Mucosa of gallbladder (tissue), 1 donor: ENCODE measurements around the gene CXCL17. TPM values are rescaled to one million over a fixed set of nuclear protein-coding genes. Genes with fewer than 3 reads are reported as not detected.

ENCODE experiments used
- DNase-seq: peaks from one replicate; pipeline ENCODE4 v3.0.0-alpha.2; 2020; ENCODE audit warnings: low spot score
- total RNA-seq: library from RNA; stranded (reverse); gene quantifications from one replicate; pipeline ENCODE4 v1.2.1, GENCODE V29; 2021
- donor health status: DM: no; HTN: no; CAD: no.

CXCL17 gene
- total RNA-seq, 1 donor from 2014 or later = 2.1 TPM

DNA sequence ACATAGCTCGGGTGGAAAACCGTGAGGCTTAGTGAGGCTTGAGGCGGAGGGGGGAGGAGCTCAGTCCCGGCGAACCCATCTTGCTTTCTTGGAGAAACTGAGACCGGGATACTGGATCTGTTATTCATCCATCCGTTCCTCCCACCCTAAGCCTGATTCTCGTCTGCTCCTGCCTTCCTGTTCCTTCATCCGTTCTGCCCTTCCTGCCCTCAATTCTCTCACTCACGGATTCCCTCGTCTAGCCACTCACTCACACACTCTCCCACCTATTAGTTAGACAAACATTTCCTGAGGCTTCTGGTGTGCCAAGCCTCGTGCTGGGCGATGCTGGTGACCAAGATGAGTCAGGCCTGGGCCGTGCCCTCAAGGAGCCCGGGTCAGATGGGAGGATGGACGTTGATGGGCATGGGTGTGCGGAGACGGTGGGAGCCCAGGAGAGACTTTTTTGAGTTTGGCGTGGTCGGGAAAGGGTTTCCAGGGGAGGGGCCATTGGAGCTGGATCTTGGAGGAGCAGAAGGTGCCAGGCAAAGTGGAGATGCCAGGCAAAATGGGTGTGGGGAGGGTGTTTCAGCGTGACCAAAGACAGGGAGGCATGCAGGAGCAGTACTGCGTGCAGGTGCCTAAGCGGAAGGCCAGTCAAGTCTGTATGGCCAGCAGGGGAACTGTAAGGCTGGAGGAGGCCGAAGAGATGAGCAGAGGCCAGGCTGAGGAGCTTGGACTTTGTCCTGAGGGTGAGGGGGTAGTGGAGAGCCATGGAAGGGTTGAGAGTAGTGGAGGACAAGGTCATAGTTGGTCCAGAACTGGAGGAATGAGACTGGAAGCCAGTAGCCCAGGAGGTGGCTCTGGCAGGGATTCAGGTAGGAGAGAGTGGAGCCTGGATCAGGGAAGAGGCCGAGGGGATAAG, 45.2 kb downstream of the CXCL17 start:
- DNase-seq = no peak

DNA sequence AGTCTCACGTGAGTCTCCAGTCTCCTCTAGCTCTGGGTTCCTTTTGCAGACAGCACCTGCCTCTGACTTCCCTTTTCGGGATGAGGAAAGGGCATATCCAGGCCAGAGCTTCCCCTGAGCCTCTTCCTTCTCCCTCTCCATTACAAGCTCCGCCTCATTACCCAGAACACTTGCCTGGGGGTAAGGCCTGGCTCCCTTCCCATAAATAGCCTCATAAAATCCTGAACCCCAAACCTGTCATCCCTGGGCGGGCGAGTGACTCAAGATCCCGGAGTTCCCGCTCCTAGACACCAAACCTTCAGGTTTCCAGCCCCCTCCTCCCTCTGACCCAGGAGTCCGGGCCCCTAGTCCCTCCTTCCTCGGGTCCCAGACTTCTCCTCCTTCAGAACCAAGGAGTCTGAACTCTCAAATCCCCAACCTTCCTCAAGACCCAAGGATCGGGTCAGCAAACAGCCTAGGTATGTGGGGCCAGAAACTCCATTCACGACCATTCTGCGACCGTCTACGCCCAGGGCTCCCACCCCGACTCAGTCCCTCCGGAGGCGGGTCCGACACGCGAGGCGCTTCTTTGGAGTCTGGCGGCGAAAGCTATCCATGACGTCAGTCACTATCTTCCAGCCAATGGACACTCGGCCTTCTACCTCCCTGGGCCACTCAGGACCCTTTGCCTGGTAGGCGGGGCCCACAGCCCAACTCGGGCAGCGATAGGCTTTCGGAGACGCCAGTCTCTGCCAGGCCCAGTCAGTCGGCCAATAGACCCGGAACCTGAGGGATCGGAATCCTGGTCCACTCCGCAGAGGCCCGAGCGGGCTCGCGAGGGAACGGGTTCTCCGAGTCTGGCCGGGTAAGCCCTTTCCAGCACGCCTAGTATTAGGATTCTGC, 46.1 kb downstream of the CXCL17 start:
- DNase-seq = peak; percentile 99

DNA sequence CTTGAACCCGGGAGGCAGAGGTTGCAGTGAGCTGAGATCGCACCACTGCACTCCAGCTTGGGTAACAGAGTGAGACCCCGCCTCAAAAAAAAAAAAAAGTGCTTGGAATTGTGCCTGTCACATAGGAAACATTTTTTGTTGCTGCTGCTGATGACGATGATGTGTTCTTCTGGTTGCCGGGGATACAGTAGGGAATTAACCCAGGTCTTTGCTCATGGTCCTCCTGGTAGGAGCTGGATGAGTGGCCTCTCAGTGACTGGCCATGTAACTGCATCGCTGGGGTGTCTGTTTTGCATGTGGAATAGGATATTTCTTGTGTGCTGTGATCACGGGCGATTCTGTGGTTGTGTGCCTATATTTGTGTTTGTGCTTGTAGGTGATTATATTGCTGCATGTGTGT, 48.0 kb downstream of the CXCL17 start:
- DNase-seq = no peak

DNA sequence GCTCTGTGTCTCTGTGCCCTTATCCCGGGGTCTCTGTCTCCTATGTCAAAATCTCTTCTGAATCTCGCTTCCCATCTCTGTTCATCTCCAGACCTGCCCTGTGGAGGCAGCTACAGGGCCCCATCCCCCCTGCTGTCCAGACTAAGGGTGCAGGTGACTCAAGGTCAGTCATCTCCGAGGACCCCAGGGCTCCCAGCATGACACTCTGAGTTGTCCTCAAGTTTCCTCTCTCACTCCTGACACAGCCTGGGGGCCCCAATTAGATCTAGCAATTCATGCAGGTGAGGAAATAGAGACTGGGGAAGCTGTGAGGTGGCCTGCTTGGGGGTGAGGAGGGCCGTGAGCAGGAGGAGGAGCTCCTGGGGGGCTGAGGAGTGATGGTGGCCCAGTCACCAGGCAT, 50.6 kb downstream of the CXCL17 start:
- no peak for DNase-seq

DNA sequence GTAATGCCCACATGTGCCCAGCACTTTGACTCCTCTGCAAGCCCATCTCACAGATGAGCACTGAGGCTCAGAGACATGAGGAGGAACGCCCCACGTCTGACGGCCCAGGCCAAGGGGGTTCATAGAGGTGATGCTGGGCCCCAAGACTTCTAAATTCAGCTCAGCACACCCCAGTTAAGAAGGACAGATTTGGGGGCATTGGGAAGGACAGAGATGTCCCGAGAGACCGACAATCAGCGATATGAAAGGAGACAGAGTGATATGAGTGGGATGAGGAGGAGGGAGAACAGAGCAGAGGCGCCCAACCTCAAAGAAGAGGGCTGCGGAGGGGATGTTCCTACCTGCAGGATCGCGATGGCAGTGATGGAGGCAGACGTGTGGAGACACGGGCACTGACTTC, 52.8 kb downstream of the CXCL17 start, which contains the start of gene CNFN:
Gene CNFN, minus strand, starts transcription at position 399 of the 400 bp plus-strand sequence. CDS start 1,260 bp downstream, outside the sequence.
- DNase-seq = no peak

DNA sequence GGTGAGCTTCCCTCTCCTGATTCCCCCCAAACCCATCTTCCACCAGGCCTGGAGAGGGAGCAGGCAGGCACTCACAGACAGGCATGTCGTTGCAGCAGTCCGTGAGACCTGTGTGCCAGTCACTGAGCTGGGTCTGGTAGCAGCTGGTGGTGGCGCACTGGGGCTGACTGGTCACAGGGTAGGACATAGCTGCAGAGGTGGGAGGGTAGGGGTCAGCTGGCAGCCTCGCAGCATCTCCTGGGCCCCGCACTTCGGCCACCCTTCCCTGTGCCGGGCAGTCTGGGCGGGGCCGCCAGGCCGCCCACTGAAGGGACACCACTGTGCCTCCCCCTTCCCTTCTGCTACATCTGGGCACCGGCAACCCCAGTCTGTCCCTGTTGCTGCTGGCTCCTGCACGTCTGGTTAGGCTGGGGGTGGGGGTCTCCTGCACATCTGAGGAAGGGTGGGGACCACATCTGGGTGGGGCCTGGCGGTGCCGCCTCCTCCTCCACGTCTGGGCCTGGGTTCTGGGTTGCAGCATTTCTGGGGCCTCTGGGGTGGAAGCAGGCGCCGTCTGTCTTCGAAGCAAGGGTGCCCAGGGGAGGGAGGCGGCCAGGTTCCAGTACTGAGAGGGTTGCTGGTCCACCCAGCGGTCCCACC, 53.8 kb downstream of the CXCL17 start:
- no peak for DNase-seq

DNA sequence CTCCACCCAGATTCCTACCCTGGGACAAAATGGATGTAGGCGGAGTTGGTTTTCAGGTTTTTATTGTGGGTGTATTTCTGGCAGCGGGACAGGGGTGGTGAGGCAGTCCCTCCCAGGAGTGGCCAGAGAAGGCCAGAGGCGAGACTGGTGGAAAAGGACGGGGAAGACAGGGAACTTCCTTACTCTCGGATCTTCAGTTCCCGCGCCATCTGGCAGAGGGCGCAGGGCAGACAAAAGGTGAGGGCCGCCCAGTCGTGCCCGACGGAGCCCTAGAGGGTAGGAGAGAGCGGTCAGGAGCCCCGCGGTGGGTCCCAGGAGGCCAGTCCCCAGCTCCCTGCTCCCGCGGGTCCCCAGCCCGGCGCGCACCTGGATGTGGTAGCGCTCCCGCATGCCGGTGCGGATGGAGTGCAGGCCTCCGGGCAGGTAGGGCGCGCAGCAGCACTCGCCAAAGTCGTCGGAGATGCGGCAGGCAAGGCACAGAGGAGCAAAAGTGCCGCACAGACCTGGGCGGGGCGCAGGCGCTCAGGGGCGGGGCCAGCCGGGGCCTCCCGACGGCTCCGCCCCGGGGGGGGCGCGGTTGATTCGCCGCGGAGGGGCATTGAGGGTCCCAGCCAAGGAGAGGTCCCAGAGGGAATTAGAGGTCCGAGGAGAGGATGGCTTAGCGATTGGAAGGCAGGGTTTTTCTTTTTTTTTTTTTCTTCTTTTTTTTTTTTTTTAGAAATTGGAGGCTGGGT, 55.6 kb downstream of the CXCL17 start:
- peak; percentile 57 for DNase-seq

DNA sequence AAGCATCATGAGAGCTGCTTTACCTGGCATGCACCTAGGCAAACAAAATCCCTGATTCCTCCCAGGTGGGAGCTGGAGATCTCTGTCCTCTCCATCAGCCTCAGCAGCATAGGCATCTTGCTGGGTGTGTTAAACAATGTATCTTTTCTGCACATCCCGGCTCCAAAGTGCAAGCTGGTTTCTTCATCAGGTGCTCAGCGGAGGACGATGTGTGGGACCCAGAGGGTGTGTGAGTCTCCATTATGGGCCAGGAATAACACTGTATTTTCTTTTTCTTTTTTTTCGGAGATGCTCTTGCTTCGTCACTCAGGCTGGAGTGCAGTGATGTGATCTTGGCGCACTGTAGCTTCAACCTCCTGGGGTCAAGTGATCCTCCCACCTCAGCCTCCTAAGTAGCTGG, 62.6 kb downstream of the CXCL17 start:
- DNase-seq = no peak

Other genes with a start within 250 kb of the CXCL17 start
- gene DEDD2, start 225.3 kb downstream of the CXCL17 start, total RNA-seq = 35.0 TPM
- gene ZNF526, start 222.6 kb downstream of the CXCL17 start, total RNA-seq = 12.1 TPM
- 49.8 TPM for gene GSK3A, start 200.3 kb downstream of the CXCL17 start, total RNA-seq
- gene ERF, start 187.8 kb downstream of the CXCL17 start, total RNA-seq = 68.3 TPM
- gene CIC, start 173.7 kb downstream of the CXCL17 start, total RNA-seq = 93.4 TPM
- gene PRR19, start 140.8 kb downstream of the CXCL17 start, total RNA-seq = 0.75 TPM
- 28.6 TPM for gene PAFAH1B3, start 140.3 kb downstream of the CXCL17 start, total RNA-seq
- gene TMEM145, start 129.6 kb downstream of the CXCL17 start, total RNA-seq = 0.63 TPM
- 32.8 TPM for gene MEGF8, start 117.3 kb downstream of the CXCL17 start, total RNA-seq
- 1.9 TPM for gene CNFN, start 52.6 kb downstream of the CXCL17 start, total RNA-seq
- 20.9 TPM for gene LIPE, start 15.6 kb downstream of the CXCL17 start, total RNA-seq
- 19.5 TPM for gene CEACAM1, start 85.5 kb upstream of the CXCL17 start, total RNA-seq
- gene CEACAM8, start 152.0 kb upstream of the CXCL17 start, total RNA-seq = not detected